GM21717 (cell line): ENCODE data around the gene IFNL3.
"Not testable (repeated sequence)": the region's sequence is repeated elsewhere in the genome, so short reads cannot be mapped to it uniquely, and the experiment has no call there.

Source experiments
- ATAC-seq: cut with Tn5 transposase; IDR thresholded peaks from one replicate; pipeline ENCODE4 v1.9.1; 2021; ENCODE audit warnings: mild to moderate bottlenecking, moderate library complexity; ENCODE audit not compliant: unreplicated experiment

Gene IFNL3

DNA sequence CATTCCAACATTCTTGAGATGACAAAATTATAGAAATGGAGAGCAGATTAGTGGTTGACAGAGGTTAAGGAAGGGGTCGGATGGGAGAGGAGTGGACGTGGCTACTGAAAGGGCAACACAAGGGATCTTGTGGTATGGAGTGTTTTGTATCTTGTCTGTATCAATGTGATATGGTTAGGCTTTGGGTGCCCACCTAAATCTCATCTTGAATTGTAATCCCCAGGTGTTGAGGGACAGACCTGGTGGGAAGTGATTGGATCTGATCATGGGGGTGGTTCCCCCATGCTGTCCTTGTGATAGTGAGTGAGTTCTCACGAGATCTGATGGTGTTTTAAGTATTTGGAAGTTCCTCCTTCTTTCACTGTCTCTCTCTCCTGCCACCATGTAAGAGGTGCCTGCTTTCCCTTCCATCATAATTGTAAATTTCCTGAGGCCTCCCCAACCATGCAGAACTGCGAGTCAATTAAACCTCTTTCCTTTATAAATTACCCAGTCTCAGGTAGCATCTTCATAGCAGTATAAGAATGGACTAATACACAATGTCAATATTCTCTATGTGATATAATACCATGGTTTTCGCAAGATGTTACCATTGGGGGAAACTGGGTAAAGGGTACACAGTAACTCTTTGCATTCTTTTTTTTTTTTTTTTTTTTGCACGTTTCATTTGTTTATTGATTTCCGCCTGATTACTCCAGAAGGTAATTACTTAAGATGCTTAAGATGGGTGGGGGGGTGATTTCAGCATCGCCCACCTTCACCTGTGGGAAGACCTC is 8.8 kb upstream of the IFNL3 start:
- ATAC-seq: no peak

DNA sequence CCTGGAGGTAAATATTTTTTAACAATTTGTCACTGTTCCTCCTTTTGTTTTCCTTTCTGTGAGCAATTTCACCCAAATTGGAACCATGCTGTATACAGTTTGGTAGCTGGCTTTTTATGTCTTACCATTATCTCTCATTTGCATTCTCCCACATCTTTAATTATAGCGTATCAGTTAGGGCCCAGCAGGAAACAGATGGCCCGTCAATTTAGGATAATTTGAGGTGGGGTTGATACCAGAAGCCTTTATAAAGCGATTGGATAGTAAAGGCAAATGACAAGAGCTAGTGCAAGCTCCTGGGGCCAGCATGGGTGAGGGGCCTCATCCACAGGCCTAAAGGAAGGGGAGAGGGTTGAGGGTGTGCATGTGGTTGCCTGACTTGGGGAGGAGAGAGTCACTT is 7.7 kb upstream of the IFNL3 start:
- ATAC-seq: no peak

DNA sequence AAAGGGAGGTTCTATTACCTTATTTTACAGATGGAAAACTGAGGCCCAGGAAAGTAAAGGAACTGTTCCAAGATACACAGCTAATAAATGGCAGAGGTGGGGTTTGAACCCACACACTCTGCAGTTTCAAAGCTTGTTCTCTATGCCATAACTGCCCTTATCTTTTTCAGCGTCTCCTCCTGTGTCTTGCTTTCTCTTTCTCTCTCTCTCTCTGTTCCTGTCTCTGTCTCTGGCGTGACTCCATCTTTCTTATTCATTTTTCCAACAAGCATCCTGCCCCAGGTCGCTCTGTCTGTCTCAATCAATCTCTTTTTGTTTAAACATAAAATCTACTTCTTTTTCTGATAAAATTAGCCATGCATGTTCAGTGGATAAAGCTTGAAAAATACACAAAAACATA is 7.0 kb upstream of the IFNL3 start:
- ATAC-seq: no peak

DNA sequence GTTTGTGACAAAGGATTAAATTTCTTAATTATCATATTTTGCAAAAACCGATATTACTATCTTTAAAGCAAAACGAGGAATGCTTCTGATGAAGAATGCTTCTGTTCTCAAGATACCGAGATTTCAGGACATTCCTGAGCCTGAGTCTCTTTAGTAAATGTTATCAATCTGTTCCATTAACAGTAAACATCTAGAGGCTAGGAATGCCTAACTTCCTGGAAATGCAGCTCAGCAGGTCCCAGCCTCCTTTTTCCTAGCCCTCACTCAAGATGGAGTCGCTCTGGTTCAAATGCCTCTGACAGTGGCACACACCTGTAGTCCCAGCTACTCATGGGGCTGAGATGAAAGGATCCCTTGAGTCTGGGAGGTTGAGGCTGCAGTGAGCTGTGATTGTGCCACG is 6.3 kb upstream of the IFNL3 start:
- ATAC-seq: no peak

DNA sequence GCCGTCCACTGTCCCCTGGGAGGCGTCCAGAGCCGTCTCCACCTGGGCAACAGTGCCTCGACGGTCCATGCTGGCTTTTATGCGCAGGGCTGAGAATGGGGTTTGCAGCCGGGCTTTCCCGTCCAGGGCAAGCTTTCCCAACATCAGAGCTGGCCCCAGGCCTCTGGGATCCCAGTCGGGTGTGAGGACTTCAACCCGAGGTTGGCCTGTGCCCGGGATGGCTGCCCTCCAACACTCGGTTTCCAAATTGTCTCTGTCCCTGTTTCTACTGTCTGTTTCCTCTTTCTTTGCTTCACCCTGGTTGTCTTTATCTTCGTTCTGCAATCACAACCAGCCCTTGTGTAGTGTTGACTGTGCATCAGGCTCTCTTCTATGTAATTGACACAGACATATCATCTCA is 4.0 kb upstream of the IFNL3 start, which contains the start of gene IFNL4:
TSS of gene IFNL4 (minus strand) at position 51 of the 400 bp plus-strand sequence.
- ATAC-seq: no peak

- no peak for ATAC-seq
These were observed 3.2 kb upstream of the IFNL3 start for GRCh38 chr19:39247701-39248664.

GRCh38 chr19:39246951-39247669 is 2.3 kb upstream of the IFNL3 start:
- no peak for ATAC-seq

DNA sequence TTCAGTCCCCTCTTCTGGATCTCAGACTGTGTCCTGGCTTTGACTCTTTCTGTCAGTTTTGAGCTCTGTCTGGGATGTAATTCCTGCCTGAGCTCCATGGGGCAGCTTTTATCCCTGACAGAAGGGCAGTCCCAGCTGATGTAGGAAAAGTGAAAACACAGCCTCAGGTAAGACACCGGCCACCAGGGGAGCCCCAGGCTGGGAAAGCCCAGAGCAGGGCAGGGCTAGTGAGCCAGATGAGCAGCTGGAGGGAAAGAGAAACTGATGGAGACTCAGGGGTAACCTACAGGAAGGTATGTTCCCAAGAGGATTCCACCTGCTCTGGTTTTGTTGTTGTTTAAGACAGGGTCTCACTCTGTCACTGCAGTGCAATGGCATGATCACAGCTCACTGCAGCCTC is 360 bp upstream of the IFNL3 start:
- not testable (repeated sequence) for ATAC-seq

DNA sequence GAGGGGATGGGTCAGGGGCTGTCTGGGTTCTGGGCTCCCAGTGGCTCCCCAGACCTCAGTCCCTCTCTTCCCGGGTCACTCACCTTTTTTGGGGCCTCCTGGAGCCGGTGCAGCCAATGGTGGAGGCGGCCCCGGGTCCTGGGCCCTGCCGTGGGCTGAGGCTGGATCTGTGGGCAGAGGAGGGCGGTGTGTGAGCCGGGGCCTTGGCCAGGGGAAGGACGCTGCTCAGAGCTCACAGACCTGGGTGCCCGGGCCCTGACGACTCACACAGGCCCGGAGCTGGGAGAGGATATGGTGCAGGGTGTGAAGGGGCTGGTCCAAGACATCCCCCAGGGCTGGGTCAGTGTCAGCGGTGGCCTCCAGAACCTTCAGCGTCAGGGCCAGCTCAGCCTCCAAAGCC is 1.1 kb downstream of the IFNL3 start:
- ATAC-seq: not testable (repeated sequence)

DNA sequence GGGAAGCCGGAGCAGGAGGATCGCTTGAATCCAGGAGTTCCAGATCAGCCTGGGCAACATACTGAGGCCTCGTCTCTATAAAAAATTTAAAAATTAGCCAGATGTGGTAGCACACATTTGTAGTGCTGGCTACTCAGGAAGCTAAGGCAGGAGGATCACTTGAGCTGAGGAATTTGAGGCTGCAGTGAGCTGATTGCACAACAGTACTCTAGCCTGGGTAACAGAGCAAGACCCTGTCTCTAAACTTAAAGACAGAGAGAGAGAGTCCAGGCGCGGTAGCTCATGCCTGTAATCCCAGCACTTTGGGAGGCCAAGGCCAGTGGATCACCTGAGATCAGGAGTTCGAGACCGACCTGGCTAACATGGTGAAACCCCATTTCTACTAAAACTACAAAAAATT is 4.4 kb downstream of the IFNL3 start:
- ATAC-seq: no peak

GRCh38 chr19:39238944-39239343 is 5.9 kb downstream of the IFNL3 start:
- ATAC-seq: no peak

DNA sequence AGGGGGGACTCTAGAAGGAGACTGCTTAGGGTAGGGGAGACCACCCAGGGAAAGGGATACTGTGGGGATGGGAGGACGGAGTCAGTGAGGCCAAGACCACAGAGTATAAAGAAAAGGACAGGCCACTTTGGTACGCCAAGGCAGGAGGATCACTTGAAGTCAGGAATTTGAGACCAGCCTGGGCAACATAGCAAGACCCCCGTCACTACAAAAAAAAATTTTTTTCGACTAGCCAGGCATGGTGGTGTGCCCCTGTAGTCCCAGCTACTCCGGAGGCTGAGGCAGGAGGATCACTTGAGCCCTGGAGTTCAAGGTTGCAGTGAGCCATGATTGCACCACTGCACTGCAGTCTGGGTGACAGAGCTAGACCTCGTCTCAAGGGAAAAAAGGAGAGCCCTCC is 6.6 kb downstream of the IFNL3 start:
- ATAC-seq: no peak

- no peak for ATAC-seq
These were observed 7.3 kb downstream of the IFNL3 start for GRCh38 chr19:39237200-39238184.

- ATAC-seq: no peak
These were observed 8.3 kb downstream of the IFNL3 start for GRCh38 chr19:39236527-39236926.

- ATAC-seq: no peak
These were observed 12.1 kb downstream of the IFNL3 start for GRCh38 chr19:39232708-39233107.

DNA sequence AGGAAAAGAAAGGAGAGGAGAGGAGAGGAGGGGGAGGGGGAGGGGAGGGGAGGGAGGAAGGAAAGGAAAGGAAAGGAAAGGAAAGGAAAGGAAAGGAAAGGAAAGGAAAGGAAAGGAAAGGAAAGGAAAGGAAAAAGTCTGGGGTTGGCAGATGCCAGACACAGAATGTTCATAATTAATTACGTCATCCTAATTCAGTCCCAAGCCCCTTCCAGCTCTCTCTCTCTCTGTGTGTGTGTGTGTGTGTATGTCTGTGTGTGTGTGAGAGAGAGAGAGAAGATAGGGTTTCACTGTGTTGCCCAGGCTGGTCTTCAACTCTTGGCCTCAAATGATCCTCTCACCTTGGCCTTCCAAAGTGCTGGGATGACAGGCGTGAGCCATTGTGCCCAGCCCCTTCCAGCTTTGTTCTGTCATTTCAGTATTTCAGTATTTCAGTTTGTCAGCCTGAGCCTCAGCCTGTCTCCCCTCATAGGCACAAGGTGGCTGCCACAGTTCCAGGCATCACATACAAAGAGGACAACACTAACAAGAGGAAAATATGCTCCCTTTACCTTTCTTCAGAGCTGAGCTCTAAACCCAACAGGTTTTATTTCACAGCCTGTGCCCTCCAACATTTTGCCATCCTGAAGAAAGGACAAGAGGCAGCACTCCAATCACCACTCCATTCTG is 14.6 kb downstream of the IFNL3 start:
- no peak for ATAC-seq

- ATAC-seq: no peak
These were observed 19.9 kb downstream of the IFNL3 start for GRCh38 chr19:39224910-39225309.

DNA sequence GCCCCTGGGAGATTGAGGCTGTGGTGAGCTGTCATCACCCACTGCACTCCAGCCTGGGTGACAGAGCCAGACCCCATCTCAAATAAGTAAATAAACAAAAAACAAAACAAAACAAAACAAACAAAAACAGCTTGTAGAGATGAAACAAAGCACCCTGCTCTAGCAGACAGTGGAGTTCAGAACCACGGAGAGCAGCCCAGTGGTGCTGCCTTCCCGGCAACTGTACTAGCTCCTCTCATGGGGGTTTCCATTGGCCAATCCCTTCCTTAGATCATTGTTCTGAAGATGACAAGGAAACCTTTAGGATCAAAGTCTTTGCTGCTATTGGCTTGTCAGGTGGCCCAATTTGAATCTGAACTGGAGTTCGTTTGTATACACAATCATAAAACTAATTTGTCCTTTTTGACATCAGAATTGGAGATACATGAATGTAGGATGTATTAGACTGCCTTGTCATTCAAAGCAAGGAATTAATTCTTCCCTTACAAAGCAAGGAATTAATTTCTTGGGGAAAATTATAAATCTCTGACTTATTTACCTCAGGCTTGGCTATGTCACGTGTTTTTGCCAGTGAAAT is 21.0 kb downstream of the IFNL3 start:
- ATAC-seq: no peak

DNA sequence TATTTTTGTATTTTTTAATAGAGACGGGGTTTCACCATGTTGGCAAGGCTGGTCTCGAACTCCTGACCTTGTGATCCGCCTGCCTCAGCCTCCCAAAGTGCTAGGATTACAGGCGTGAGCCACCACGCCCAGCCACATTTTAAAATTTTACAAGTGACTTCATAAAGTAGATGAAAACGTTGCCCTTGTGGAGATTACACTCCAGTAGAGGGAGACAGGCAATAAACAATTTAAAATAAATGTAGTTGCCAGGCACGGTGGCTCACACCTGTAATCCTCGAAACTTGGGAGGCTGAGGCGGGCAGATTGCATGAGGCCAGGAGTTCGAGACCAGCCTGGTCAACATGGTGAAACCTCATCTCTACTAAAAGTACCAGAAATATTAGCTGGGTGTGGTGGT is 25.7 kb downstream of the IFNL3 start:
- not testable (repeated sequence) for ATAC-seq
